Head of caudate nucleus (tissue), 42 donors: Measurements from ENCODE around the gene DLG1.
A peak's percentile ranks its signal among the peaks of the same experiment; 100 is the strongest.

Experiments used
- DNase-seq, 42 donors: peaks; one replicate each; pipeline versions ENCODE4 v3.0.0 to v3.0.0-alpha.2; 2020 to 2021; ENCODE audit warnings: mixed read lengths in 7 of 42
- intact Hi-C: fragments of 100-400 bp; cut with DNase I; formaldehyde crosslinking; loops from one replicate; pipeline ENCODE4 v1.15.0; 2022

The DLG1 gene

GRCh38 chr3:197001106-197001971, 297.1 kb downstream of the DLG1 start:
- intact Hi-C loops, result loop anchor here (5.0 kb wide), 1 partner anchor 186 kb away; no protein-coding TSS in a partner anchor
- peak in 2 of 42 donors; percentile 18 to 29 for DNase-seq

GRCh38 chr3:197000211-197000610, 298.2 kb downstream of the DLG1 start:
- intact Hi-C loops, result loop anchor here (5.0 kb wide), 1 partner anchor 187 kb away; no protein-coding TSS in a partner anchor
- DNase-seq, result no peak

GRCh38 chr3:196998966-196999760, 299.2 kb downstream of the DLG1 start:
- intact Hi-C loops, result no loop called here
- no peak for DNase-seq

GRCh38 chr3:196997311-196997710, 301.1 kb downstream of the DLG1 start:
- intact Hi-C loops, result no loop called here
- no peak for DNase-seq

- no peak for DNase-seq
- intact Hi-C loops, result no loop called here
Observed at GRCh38 chr3:196996454-196997265, 301.8 kb downstream of the DLG1 start.

- no peak for DNase-seq
- intact Hi-C loops, result no loop called here
Observed at GRCh38 chr3:196995646-196996355, 302.6 kb downstream of the DLG1 start.

- no peak for DNase-seq
- intact Hi-C loops, result no loop called here
Observed at GRCh38 chr3:196995027-196995426, 303.4 kb downstream of the DLG1 start.

- intact Hi-C loops, result no loop called here
- no peak for DNase-seq
Observed at GRCh38 chr3:196994056-196994455, 304.4 kb downstream of the DLG1 start.
